Fibroblast of pulmonary artery (primary cell): ENCODE data around the gene LYPLAL1.
"Not testable (repeated sequence)": the region's sequence is repeated elsewhere in the genome, so short reads cannot be mapped to it uniquely, and the experiment has no call there.

ENCODE experiments used
- DNase-seq: peaks from one replicate; pipeline ENCODE4 v3.0.0-alpha.2; 2010; ENCODE audit warnings: low read depth
- H3K4me3 ChIP-seq: replicated peaks from 2 replicates; pipeline ENCODE4 v1.5.1; 2011; ENCODE audit warnings: low read depth, mild to moderate bottlenecking, control low read depth, low read length, moderate library complexity
- TF ChIP-seq, protein P1 (sequence below): IDR thresholded peaks from 2 replicates; pipeline ENCODE4 v1.5.1; 2011; ENCODE audit warnings: mild to moderate bottlenecking, control low read depth, low read length, inconsistent platforms; ENCODE audit errors: missing control alignments

LYPLAL1 gene

DNA sequence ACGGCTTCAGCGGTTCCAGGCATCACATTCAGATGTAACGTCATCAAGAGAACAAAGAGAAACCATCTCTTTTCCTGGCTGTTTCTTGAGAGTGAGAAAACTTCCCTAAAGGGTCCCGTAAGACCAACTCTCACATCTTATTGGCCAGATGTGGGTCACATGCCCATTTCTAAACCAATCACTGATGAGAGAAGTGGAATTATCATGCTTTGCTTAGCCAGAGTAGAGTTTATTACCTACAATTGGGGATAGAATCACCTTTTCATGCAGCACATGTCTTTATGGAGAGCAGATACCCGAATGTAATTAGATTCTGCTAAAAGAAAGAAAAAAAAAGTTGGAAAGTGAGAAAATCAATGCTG lies 54.4 kb downstream of the LYPLAL1 start:
- no peak overlapping the region for H3K4me3 ChIP-seq
- no peak for DNase-seq
- TF ChIP-seq, protein P1, sequence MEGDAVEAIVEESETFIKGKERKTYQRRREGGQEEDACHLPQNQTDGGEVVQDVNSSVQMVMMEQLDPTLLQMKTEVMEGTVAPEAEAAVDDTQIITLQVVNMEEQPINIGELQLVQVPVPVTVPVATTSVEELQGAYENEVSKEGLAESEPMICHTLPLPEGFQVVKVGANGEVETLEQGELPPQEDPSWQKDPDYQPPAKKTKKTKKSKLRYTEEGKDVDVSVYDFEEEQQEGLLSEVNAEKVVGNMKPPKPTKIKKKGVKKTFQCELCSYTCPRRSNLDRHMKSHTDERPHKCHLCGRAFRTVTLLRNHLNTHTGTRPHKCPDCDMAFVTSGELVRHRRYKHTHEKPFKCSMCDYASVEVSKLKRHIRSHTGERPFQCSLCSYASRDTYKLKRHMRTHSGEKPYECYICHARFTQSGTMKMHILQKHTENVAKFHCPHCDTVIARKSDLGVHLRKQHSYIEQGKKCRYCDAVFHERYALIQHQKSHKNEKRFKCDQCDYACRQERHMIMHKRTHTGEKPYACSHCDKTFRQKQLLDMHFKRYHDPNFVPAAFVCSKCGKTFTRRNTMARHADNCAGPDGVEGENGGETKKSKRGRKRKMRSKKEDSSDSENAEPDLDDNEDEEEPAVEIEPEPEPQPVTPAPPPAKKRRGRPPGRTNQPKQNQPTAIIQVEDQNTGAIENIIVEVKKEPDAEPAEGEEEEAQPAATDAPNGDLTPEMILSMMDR, result no peak

DNA sequence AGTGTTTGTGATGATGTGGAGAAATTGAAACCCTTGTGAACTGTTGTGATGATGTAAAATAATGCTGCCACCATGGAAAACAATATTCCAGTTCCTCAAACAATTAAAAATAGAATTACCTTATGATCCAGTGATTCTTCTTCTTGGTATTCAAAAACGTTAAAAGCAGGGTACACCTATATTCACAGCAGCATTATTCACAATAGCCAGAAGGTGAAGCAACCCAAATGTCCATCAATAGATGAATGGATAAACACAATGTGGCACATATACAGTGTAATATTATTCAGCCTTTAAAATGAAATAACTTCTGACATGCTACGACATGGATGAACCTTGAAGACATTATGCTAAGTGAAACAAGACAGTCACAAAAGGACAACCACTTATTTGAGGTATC lies 59.2 kb downstream of the LYPLAL1 start:
- DNase-seq, result no peak
- H3K4me3 ChIP-seq, result no peak overlapping the region
- TF ChIP-seq, protein P1, result no peak

DNA sequence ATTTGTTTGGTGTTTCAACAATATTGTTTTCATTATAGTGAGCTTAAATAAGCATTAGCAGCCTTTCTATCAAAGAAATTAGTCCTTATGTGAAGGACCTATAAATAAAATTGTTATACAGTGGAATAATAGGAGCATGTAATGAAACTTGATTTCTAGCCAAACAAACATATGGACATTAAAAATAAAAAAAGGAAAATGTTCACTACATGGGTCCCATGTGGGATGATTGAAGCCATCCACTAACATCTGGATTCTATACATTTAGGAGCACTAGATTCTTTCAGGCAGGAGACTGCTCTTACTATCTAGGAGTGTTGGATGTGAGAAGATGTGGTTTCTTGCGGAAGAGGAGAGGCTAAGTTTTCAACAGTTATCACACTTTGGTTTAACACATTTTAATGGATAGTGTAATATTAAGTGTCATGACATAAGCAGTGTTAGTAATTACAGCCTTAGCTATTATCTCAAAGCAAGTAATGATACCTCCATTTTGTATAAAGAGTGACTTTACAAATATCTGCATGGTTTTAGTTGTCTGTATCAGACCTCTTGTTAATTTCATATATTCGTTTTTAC lies 62.3 kb downstream of the LYPLAL1 start:
- H3K4me3 ChIP-seq, result no peak overlapping the region
- DNase-seq, result no peak
- TF ChIP-seq, protein P1, result no peak

DNA sequence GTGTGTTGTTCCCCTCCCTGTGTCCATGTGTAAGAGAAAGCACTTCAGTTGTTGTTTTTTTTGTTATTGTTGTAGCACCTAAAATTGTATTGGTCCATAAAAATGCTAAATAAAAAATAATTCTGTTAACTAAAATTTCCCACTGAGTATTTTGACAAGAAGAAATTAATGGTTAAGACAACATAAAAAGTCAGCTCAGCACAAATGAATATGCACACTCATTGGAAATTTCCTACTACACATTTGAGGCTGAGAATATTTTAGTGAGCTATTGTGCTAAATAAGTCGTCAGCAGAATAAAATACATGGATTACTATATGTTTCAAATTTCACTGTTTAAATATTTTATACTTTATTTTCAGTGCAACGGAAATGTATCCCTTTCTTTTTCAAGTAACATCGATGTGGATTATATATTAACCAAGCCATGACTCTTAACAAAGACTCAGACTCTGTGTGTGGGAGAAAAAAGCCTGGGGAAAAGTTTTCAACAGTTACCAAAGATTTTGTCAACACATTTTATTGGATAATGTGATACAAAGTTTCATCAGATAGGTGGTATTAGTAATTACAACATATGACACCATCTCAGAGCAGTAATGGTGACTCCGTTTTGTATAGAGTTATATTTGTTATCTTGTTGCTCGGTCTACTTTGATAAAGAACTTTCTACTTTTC lies 63.4 kb downstream of the LYPLAL1 start:
- DNase-seq, result no peak
- no peak overlapping the region for H3K4me3 ChIP-seq
- TF ChIP-seq, protein P1, result no peak

DNA sequence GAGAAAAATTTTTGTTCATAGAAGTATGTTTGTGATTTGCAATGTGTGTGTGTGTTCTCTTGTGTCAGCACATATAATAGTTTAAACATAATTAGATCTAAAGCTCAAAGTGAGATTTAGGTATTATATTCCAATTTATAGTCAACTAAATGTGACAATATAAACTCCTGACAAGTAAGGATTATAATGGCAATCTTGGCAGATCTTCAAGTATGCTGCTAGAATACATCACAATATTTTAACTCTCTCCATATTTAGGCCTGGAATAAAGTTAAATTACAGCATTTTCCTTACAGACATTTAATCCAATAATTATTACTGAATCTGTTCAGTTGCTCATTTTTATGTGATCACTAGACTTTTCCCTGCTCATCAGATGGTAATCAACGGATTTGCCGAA lies 65.8 kb downstream of the LYPLAL1 start:
- TF ChIP-seq, protein P1, result no peak
- no peak overlapping the region for H3K4me3 ChIP-seq
- no peak for DNase-seq

DNA sequence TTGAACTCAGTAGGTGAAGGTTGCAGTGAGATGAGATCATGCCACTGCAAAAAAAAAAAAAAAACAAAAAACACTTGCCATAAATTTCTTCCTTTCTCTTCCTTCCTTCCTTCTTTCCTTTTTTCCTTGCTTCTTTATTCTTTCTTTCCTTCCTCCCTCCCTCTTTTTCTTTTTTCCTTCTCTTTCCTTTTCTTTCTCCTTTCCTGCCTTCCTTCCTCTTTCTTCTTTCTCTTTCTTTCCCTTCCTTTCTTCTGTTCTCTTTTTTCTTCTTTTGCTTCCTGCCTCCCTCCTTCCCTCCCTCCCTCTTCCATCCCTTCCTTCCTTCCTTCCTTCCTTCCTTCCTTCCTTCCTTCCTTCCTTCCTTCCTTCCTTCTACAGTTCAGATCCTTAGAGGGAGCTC lies 71.2 kb downstream of the LYPLAL1 start:
- DNase-seq, result no peak
- TF ChIP-seq, protein P1, result no peak
- H3K4me3 ChIP-seq, result no peak overlapping the region

DNA sequence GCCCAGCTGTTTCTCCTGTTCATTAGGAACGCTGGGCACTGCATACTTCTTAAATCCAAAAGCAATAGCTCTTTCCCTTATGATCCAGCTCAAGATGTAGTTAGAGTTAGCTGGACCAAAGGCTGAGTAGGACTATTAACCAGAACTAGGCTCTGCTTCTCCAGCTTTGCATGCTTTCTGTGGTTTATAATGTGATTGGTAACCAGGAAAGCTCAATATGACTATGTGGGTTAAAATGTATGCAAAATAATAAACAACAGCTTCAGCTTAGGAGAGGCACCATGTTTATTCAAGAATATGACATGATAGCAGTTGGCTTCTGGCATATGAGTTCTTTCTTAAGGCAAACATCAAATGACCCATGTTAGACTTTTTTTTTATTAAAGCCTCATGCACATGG lies 73.8 kb downstream of the LYPLAL1 start:
- DNase-seq, result no peak
- no peak overlapping the region for H3K4me3 ChIP-seq
- TF ChIP-seq, protein P1, result no peak

DNA sequence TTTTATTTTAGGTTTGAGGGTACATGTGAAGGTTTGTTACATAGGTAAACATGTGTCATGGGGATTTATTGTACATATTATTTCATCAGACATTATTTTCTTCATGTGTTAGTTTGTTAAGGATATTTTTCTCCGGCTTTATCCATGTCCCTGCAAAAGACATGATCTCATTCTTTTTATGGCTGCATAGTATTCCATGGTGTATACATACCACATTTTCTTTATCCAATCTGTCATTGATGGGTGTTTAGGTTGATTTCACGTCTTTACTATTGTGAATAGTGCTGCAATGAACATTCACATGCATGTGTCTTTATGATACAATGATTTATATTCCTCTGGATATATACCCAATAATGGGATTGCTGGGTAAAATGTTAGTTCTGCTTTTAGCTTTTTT lies 76.8 kb downstream of the LYPLAL1 start:
- not testable (repeated sequence) for DNase-seq, H3K4me3 ChIP-seq
